SK-N-SH treated with all-trans-retinoic acid at 6 μM for 48 hours (cell line): Measurements from ENCODE around the gene EPHX1.

Experiments used
- ATAC-seq: fragments of 200-7000 bp; cut with Tn5 transposase; 3 replicates; pipeline ENCODE4 v1.9.1; 2020; ENCODE audit warnings: mild to moderate bottlenecking, moderate library complexity
- ARNTL ChIP-seq: fragments of 450-650 bp; formaldehyde crosslinking; IDR thresholded peaks from 2 replicates; pipeline ENCODE4 v1.5.0; 2020; ENCODE audit warnings: low read depth, mild to moderate bottlenecking, moderate library complexity, borderline replicate concordance
- CSDC2 ChIP-seq: fragments of 250-450 bp; sonication (Bioruptor Pico); IDR thresholded peaks from 2 replicates; pipeline ENCODE4 v1.5.0; 2020; ENCODE audit warnings: mild to moderate bottlenecking, moderate library complexity
- ISL1 ChIP-seq: fragments of 250-450 bp; sonication (Bioruptor Pico); IDR thresholded peaks from 2 replicates; pipeline ENCODE4 v2.1.2; 2022; ENCODE audit warnings: mild to moderate bottlenecking, moderate library complexity
- OSR1 ChIP-seq: fragments of 250-450 bp; sonication (Bioruptor Pico); IDR thresholded peaks from 2 replicates; pipeline ENCODE4 v1.8.0; 2022; ENCODE audit warnings: moderate library complexity, mild to moderate bottlenecking, inconsistent platforms
- PPARA ChIP-seq: fragments of 250-450 bp; sonication (Bioruptor Pico); IDR thresholded peaks from 2 replicates; pipeline ENCODE4 v1.5.0; 2020; ENCODE audit warnings: mild to moderate bottlenecking, borderline replicate concordance
- TOX ChIP-seq: fragments of 250-450 bp; sonication (Bioruptor Pico); IDR thresholded peaks from 2 replicates; pipeline ENCODE4 v1.8.0; 2021; ENCODE audit warnings: mild to moderate bottlenecking, moderate library complexity, borderline replicate concordance
- ZFP3 ChIP-seq: fragments of 250-450 bp; sonication (Bioruptor Pico); IDR thresholded peaks from 2 replicates; pipeline ENCODE4 v1.5.0; 2020; ENCODE audit warnings: mild to moderate bottlenecking, moderate library complexity
- ZFP30 ChIP-seq: fragments of 450-650 bp; formaldehyde crosslinking; IDR thresholded peaks from 2 replicates; pipeline ENCODE4 v1.5.0; 2022; ENCODE audit warnings: mild to moderate bottlenecking, moderate library complexity
- ZNF565 ChIP-seq: fragments of 450-650 bp; formaldehyde crosslinking; conservative IDR thresholded peaks from 2 replicates; pipeline ENCODE4 v1.5.0; 2020; ENCODE audit warnings: low read depth, mild to moderate bottlenecking, moderate library complexity
- ZNF70 ChIP-seq: fragments of 450-650 bp; formaldehyde crosslinking; IDR thresholded peaks from 2 replicates; pipeline ENCODE4 v1.5.0; 2020; ENCODE audit warnings: mild to moderate bottlenecking, moderate library complexity
- ZNF8 ChIP-seq: fragments of 450-650 bp; formaldehyde crosslinking; IDR thresholded peaks from 2 replicates; pipeline ENCODE4 v1.5.0; 2020; ENCODE audit warnings: mild to moderate bottlenecking, moderate library complexity
- TF ChIP-seq, protein P1 (sequence below): fragments of 250-450 bp; sonication (Bioruptor Pico); IDR thresholded peaks from 2 replicates; pipeline ENCODE4 v1.8.0; 2021; ENCODE audit warnings: low read depth, mild to moderate bottlenecking, moderate library complexity, borderline replicate concordance
- TF ChIP-seq, protein P2 (sequence below): fragments of 250-450 bp; sonication (Bioruptor Pico); IDR thresholded peaks from 2 replicates; pipeline ENCODE4 v1.8.0; 2020; ENCODE audit warnings: mild to moderate bottlenecking, moderate library complexity, borderline replicate concordance
- TF ChIP-seq, protein P3 (sequence below): fragments of 250-450 bp; sonication (Bioruptor Pico); IDR thresholded peaks from 2 replicates; pipeline ENCODE4 v1.5.1; 2020; ENCODE audit warnings: low read depth, mild to moderate bottlenecking, moderate library complexity
- TF ChIP-seq, protein P4 (sequence below): fragments of 250-450 bp; sonication (Bioruptor Pico); IDR thresholded peaks from 2 replicates; pipeline ENCODE4 v1.5.0; 2020; ENCODE audit warnings: mild to moderate bottlenecking, moderate library complexity
- TF ChIP-seq, protein P5 (sequence below): fragments of 250-450 bp; sonication (Bioruptor Pico); IDR thresholded peaks from 2 replicates; pipeline ENCODE4 v1.5.1; 2021; ENCODE audit warnings: mild to moderate bottlenecking, moderate library complexity

Gene EPHX1

DNA sequence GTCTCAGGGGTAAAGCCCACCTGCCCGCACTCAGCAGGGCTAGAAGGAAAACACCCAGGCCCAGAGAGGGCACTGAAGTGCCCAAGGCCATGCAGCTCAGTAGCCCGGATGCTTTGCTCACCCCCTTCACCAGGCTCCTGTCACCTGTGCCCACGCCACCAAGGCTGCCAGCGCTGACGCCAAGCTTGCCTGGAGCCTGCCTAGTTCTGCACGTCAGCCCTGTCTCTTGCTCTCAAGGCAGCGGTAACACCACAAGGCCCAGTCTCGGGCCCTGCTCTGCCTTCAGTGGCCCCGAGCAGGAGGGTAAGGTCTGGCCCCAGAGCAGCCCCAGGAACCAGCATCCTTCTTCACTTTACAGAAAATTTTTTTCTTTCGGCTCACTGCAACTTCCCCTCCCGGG lies 64.5 kb downstream of the EPHX1 start:
- TF ChIP-seq, protein P1, sequence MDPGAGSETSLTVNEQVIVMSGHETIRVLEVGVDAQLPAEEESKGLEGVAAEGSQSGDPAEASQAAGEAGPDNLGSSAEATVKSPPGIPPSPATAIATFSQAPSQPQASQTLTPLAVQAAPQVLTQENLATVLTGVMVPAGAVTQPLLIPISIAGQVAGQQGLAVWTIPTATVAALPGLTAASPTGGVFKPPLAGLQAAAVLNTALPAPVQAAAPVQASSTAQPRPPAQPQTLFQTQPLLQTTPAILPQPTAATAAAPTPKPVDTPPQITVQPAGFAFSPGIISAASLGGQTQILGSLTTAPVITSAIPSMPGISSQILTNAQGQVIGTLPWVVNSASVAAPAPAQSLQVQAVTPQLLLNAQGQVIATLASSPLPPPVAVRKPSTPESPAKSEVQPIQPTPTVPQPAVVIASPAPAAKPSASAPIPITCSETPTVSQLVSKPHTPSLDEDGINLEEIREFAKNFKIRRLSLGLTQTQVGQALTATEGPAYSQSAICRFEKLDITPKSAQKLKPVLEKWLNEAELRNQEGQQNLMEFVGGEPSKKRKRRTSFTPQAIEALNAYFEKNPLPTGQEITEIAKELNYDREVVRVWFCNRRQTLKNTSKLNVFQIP (CRISPR knock-in tag), result no peak
- TF ChIP-seq CSDC2 (CRISPR knock-in tag) (no peak), ZNF565 (CRISPR knock-in tag) (no peak), PPARA (CRISPR knock-in tag) (no peak), ARNTL (CRISPR knock-in tag) (no peak), ISL1 (CRISPR knock-in tag) (no peak), ZFP30 (CRISPR knock-in tag) (no peak), TOX (no peak)
- TF ChIP-seq, protein P2, sequence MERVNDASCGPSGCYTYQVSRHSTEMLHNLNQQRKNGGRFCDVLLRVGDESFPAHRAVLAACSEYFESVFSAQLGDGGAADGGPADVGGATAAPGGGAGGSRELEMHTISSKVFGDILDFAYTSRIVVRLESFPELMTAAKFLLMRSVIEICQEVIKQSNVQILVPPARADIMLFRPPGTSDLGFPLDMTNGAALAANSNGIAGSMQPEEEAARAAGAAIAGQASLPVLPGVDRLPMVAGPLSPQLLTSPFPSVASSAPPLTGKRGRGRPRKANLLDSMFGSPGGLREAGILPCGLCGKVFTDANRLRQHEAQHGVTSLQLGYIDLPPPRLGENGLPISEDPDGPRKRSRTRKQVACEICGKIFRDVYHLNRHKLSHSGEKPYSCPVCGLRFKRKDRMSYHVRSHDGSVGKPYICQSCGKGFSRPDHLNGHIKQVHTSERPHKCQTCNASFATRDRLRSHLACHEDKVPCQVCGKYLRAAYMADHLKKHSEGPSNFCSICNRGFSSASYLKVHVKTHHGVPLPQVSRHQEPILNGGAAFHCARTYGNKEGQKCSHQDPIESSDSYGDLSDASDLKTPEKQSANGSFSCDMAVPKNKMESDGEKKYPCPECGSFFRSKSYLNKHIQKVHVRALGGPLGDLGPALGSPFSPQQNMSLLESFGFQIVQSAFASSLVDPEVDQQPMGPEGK, result no peak
- TF ChIP-seq, protein P3, sequence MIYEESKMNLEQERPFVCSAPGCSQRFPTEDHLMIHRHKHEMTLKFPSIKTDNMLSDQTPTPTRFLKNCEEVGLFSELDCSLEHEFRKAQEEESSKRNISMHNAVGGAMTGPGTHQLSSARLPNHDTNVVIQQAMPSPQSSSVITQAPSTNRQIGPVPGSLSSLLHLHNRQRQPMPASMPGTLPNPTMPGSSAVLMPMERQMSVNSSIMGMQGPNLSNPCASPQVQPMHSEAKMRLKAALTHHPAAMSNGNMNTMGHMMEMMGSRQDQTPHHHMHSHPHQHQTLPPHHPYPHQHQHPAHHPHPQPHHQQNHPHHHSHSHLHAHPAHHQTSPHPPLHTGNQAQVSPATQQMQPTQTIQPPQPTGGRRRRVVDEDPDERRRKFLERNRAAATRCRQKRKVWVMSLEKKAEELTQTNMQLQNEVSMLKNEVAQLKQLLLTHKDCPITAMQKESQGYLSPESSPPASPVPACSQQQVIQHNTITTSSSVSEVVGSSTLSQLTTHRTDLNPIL (CRISPR knock-in tag), result no peak
- TF ChIP-seq, protein P4, sequence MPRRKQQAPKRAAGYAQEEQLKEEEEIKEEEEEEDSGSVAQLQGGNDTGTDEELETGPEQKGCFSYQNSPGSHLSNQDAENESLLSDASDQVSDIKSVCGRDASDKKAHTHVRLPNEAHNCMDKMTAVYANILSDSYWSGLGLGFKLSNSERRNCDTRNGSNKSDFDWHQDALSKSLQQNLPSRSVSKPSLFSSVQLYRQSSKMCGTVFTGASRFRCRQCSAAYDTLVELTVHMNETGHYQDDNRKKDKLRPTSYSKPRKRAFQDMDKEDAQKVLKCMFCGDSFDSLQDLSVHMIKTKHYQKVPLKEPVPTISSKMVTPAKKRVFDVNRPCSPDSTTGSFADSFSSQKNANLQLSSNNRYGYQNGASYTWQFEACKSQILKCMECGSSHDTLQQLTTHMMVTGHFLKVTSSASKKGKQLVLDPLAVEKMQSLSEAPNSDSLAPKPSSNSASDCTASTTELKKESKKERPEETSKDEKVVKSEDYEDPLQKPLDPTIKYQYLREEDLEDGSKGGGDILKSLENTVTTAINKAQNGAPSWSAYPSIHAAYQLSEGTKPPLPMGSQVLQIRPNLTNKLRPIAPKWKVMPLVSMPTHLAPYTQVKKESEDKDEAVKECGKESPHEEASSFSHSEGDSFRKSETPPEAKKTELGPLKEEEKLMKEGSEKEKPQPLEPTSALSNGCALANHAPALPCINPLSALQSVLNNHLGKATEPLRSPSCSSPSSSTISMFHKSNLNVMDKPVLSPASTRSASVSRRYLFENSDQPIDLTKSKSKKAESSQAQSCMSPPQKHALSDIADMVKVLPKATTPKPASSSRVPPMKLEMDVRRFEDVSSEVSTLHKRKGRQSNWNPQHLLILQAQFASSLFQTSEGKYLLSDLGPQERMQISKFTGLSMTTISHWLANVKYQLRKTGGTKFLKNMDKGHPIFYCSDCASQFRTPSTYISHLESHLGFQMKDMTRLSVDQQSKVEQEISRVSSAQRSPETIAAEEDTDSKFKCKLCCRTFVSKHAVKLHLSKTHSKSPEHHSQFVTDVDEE (CRISPR knock-in tag), result no peak
- ATAC-seq, result no peak

DNA sequence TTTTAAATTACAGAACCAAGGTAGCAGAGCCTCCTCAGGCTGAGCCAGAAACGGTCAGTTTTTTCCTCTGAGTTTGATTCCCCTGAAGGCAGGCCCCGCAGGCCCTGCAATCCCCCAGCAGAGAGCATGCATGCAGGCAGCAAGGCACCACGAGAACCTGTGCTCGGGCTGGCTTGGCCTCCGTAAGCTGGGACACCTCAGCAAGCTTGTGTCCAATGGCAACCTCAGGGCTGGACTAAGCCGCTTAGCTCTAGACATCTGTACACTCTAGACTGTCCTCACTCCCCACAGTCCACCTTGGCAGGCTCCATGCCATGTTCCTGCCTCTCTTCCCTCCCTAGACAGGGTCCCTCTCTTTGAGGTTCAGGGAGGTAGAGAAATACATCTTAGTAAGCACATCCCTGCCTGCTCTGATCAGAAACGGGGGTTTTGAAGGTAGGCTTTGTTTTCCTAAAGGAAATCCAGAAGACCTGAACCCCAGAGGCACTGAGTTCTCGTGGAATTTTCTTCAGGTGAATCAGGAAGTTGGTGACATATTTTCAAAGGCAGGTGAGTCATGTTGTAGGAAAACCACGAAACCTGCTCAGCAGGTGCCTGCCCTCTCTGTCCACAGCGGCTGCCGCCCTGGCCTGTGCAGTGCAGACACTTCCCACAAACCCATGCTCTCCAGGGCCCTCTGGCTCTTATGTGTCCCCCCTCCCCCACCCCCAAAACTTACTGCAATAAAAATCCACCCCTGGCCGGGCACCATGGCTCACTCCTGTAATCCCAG lies 65.3 kb downstream of the EPHX1 start:
- ATAC-seq, result no peak
- TF ChIP-seq PPARA (CRISPR knock-in tag), result no peak

DNA sequence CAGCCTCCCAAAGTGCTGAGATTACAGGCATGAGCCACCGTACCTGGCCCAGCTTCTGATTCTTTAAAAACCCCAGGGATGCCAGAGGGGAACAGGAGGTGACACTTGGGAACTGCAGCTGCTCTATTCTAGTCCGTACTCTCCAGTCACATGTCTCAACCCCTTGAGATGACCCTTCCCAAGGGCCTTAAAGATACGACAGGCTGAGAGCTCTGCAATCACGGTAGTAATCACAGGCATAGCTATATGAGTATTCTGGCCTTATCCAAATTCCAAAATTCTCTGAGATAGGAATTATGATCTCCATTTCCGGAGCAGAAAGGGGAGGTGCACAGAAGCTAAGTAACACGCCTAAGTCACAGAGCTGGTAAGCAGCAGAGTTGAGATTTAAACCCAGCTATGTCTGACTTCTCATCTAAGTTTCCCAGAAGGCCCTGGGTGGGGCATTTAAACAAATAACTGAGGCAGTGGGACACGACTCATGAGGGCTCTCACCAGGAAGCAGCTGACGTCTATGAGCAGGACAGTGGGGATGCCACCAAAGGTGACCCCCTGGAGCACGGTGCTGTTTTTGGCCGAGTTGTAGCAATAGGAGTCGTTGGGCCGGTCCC lies 67.1 kb downstream of the EPHX1 start:
- ATAC-seq, result no peak
- TF ChIP-seq CSDC2 (CRISPR knock-in tag) (no peak), ZNF8 (CRISPR knock-in tag) (no peak), ZNF70 (CRISPR knock-in tag) (no peak), ARNTL (CRISPR knock-in tag) (no peak), ZFP30 (CRISPR knock-in tag) (no peak), OSR1 (CRISPR knock-in tag) (no peak), ZFP3 (CRISPR knock-in tag) (no peak), TOX (no peak), ZNF565 (CRISPR knock-in tag) (no peak)
- TF ChIP-seq, protein P3 (CRISPR knock-in tag), result no peak
- TF ChIP-seq, protein P5, sequence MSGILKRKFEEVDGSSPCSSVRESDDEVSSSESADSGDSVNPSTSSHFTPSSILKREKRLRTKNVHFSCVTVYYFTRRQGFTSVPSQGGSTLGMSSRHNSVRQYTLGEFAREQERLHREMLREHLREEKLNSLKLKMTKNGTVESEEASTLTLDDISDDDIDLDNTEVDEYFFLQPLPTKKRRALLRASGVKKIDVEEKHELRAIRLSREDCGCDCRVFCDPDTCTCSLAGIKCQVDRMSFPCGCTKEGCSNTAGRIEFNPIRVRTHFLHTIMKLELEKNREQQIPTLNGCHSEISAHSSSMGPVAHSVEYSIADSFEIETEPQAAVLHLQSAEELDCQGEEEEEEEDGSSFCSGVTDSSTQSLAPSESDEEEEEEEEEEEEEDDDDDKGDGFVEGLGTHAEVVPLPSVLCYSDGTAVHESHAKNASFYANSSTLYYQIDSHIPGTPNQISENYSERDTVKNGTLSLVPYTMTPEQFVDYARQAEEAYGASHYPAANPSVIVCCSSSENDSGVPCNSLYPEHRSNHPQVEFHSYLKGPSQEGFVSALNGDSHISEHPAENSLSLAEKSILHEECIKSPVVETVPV, result no peak
- TF ChIP-seq, protein P4 (CRISPR knock-in tag), result no peak
